ENCODE results near the gene CTDP1.
A peak's percentile ranks its signal among the peaks of the same experiment; 100 is the strongest.

CTDP1 gene

GRCh38 chr18:79679552-79680099, at the start of gene CTDP1:
Gene CTDP1 (plus strand): TSS chr18:79679803. CDS start chr18:79679948, 145 bp downstream.
- peak; percentile 90 for DNase-seq

GRCh38 chr18:79630281-79631095, 49.1 kb upstream of the CTDP1 start:
- DNase-seq: no peak

- no peak for DNase-seq
Measured at GRCh38 chr18:79631096-79631507, 48.5 kb upstream of the CTDP1 start.

GRCh38 chr18:79631761-79632446, 47.7 kb upstream of the CTDP1 start:
- no peak for DNase-seq

GRCh38 chr18:79632765-79633164, 46.8 kb upstream of the CTDP1 start:
- DNase-seq: no peak

- DNase-seq: no peak
Measured at GRCh38 chr18:79634186-79634585, 45.4 kb upstream of the CTDP1 start.

GRCh38 chr18:79634593-79635426, 44.8 kb upstream of the CTDP1 start:
- DNase-seq: no peak

- DNase-seq: no peak
Measured at GRCh38 chr18:79635427-79635726, 44.2 kb upstream of the CTDP1 start.

GRCh38 chr18:79637181-79637920, 42.3 kb upstream of the CTDP1 start:
- no peak for DNase-seq

GRCh38 chr18:79637921-79638909, 41.4 kb upstream of the CTDP1 start:
- DNase-seq: no peak

- no peak for DNase-seq
Measured at GRCh38 chr18:79639072-79639829, 40.4 kb upstream of the CTDP1 start.

- DNase-seq: no peak
Measured at GRCh38 chr18:79640064-79640672, 39.4 kb upstream of the CTDP1 start.

GRCh38 chr18:79640875-79641274, 38.7 kb upstream of the CTDP1 start:
- DNase-seq: no peak

GRCh38 chr18:79641722-79642497, 37.7 kb upstream of the CTDP1 start:
- no peak for DNase-seq

- DNase-seq: peak; percentile 4
Measured at GRCh38 chr18:79642626-79643025, 37.0 kb upstream of the CTDP1 start.

- no peak for DNase-seq
Measured at GRCh38 chr18:79643054-79643984, 36.3 kb upstream of the CTDP1 start.

GRCh38 chr18:79644006-79644665, 35.5 kb upstream of the CTDP1 start:
- peak; percentile 67 for DNase-seq

Measured in CD4-positive, alpha-beta T cell treated with Interleukin-10 for 1 hour (primary cell).